H7 (cell line): ENCODE data around the gene PRR14L. TPM values are rescaled to one million over a fixed set of nuclear protein-coding genes. Genes with fewer than 3 reads are reported as not detected.
"Not testable (repeated sequence)": the region's sequence is repeated elsewhere in the genome, so short reads cannot be mapped to it uniquely, and the experiment has no call there.

Source experiments
- DNase-seq: peaks from one replicate; pipeline ENCODE4 v3.0.0; 2012
- H3K27me3 ChIP-seq: 2 replicates; pipeline ENCODE4 v1.6.0; 2011; ENCODE audit warnings: mild to moderate bottlenecking, low read length; ENCODE audit not compliant: control insufficient read depth, insufficient read depth
- H3K36me3 ChIP-seq: replicated peaks from 2 replicates; pipeline ENCODE4 v1.5.1; 2011; ENCODE audit warnings: low read length; ENCODE audit not compliant: control insufficient read depth, insufficient read depth
- H3K4me3 ChIP-seq: 2 replicates; pipeline ENCODE4 v1.5.1; 2011; ENCODE audit warnings: low read depth, mild to moderate bottlenecking, control low read depth, low read length, moderate library complexity; ENCODE audit not compliant: insufficient read depth
- total RNA-seq: library from RNA; depleted of rRNA; stranded (reverse); fragments of >200 nt; shearing (Covaris generic); gene quantifications from 2 replicates; pipeline ENCODE4 v1.2.3, GENCODE V29; 2014

The PRR14L gene
- total RNA-seq, 1 experiment from 2014 or later, result 25.6 TPM

GRCh38 chr22:31682751-31683150 lies 67.2 kb downstream of the PRR14L start:
- no peak overlapping the region for H3K4me3 ChIP-seq
- DNase-seq, result no peak
- H3K36me3 ChIP-seq, result peaks cover 12% of the 10 kb centered on the region
- no peaks in the 10 kb centered on the region for H3K27me3 ChIP-seq

GRCh38 chr22:31681349-31682345 lies 68.3 kb downstream of the PRR14L start:
- no peak for DNase-seq
- Histone ChIP-seq H3K4me3 (no peak overlapping the region), H3K36me3 (peaks cover 12% of the 10 kb centered on the region), H3K27me3 (no peaks in the 10 kb centered on the region)

- H3K4me3 ChIP-seq, result no peak overlapping the region
- no peaks in the 10 kb centered on the region; the same call in 1 of the 2 replicates for H3K27me3 ChIP-seq
- peaks cover 12% of the 10 kb centered on the region for H3K36me3 ChIP-seq
- no peak for DNase-seq
These were observed 69.0 kb downstream of the PRR14L start for GRCh38 chr22:31680861-31681341.

DNA sequence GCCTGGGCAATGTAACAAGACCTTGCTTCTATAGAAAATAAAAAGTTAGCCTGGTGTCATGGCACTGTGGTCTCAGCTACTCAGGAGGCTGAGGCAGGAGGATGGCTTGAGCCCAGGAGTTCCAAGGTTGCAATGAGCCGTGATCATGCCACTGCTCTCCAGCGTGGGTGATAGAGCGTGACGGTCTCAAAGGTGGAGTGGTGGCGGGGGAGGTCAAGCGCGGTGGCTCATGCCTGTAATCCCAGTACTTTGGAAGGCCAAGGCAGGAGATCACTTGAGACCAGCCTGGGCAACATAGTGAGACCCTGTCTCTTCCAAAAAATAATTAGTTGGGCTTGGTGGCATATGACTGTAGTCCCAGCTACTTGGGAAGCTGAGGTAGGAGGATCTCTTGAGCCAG lies 71.2 kb downstream of the PRR14L start:
- DNase-seq, result no peak
- peaks cover 3% of the 10 kb centered on the region for H3K36me3 ChIP-seq

GRCh38 chr22:31676700-31677099 lies 73.2 kb downstream of the PRR14L start:
- no peaks in the 10 kb centered on the region; the same call in 1 of the 2 replicates for H3K27me3 ChIP-seq
- H3K4me3 ChIP-seq, result peak overlapping the region; percentile 41
- H3K36me3 ChIP-seq, result no peaks in the 10 kb centered on the region
- DNase-seq, result peak; percentile 96

More for the DNA sequence above, 71.2 kb downstream of the PRR14L start:
- H3K4me3 ChIP-seq, result no peak overlapping the region
- no peaks in the 10 kb centered on the region; the same call in 1 of the 2 replicates for H3K27me3 ChIP-seq

DNA sequence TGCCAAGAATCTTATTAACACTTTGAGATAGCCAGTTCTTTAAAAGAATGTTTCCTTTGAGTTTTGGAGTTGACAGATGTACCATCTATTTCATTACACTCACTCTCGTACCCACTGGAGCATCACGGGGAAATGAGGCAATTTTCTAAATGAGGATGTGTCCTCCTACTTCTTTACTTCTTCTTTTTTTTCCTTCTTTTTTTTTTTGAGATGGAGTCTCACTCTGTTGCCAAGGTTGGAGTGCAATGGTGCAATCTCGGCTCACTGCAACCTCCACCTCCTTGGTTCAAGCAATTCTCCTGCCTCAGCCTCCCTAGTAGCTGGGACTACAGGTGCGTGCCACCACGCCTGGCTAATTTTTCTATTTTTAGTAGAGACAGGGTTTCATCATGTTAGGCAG lies 75.7 kb downstream of the PRR14L start:
- H3K27me3 ChIP-seq, H3K36me3 ChIP-seq, DNase-seq: not testable (repeated sequence)

DNA sequence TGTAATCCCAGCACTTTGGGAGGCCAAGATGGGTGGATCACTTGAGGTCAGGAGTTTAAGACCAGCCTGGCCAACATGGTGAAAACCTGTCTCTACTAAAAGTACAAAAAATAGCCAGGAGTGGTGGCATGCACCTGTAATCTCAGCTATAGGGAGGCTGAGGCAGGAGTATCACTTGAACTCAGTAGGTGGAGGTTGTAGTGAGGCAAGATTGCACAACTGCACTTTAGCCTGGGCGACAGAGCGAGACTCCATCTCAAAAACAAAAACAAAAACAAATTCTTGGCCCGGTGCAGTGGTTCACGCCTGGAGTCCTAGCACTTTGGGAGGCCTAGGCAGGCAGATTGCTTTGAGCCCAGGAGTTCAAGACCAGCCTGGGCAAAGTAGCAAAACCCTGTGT lies 81.1 kb downstream of the PRR14L start:
- H3K27me3 ChIP-seq, DNase-seq, H3K4me3 ChIP-seq, H3K36me3 ChIP-seq: not testable (repeated sequence)

More for the DNA sequence above, 75.7 kb downstream of the PRR14L start:
- H3K4me3 ChIP-seq, result not testable (repeated sequence)

DNA sequence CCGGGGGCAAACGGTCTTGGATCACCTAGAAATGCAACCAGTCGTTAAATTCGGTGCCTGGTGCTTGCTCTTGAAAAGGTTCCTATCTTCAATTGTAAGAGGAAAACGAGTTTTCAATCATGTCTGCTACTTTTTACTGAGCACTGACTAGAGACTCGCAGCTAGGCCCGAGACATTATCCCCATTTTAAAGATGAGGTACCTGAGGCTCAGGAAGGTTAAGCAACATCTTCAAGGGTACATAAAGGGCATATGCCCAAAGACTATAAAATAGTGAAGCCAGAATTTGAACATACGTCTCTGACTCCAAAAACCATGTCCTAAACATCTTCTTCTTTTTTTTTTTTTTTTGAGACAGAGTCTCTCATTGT lies 87.3 kb downstream of the PRR14L start:
- H3K27me3 ChIP-seq, result no peaks in the 10 kb centered on the region
- peak overlapping the region; percentile 79 for H3K4me3 ChIP-seq
- no peak for DNase-seq
- H3K36me3 ChIP-seq, result no peaks in the 10 kb centered on the region

DNA sequence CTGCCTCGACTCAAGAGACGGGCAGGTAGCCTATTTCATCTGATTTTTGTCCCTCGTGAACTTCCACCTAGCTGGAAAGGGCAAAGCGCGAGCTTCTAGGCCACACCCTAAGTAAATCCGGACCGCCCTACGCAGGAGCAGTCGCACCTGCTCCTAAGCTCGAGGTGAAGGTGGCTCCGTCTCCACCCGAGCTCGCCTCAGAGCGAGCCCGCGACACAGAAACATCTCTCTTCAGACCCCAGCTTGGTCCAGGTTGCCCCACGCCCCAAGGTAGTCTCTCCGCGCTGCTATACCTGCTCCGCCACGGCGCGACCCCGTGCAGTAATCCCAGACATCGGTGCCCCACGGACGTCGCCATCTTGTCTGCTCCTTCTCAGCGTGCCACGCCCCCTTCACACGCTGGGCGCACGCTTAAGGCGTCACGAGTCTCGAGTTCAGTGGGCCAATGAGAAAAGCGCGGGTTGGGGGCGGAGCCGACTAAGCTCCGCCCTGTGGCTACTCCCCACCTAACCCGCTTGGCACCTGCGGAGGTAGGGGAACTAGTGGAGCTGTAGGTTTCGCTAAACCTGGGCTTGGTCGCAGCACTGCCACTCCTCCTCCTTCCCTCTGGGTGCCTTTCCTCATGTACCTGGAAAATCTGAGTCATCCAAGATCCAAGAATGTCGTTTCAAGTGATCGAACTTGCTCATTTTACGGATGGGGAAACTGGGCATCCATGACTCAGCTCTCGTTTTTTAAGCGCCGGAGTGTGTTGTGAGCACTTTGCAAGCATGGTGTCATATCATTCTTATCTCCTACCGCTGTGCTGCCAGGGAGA lies 87.9 kb downstream of the PRR14L start, which contains the start of gene PISD:
Gene PISD (minus strand): TSS at position 365 of the 817 bp plus-strand sequence. CDS start 7 bp downstream, at position 358.
- Histone ChIP-seq H3K36me3 (no peaks in the 10 kb centered on the region), H3K4me3 (peak within 1 kb of the TSS; percentile 79), H3K27me3 (no peaks in the 10 kb centered on the region)
- peak; percentile 97 for DNase-seq

DNA sequence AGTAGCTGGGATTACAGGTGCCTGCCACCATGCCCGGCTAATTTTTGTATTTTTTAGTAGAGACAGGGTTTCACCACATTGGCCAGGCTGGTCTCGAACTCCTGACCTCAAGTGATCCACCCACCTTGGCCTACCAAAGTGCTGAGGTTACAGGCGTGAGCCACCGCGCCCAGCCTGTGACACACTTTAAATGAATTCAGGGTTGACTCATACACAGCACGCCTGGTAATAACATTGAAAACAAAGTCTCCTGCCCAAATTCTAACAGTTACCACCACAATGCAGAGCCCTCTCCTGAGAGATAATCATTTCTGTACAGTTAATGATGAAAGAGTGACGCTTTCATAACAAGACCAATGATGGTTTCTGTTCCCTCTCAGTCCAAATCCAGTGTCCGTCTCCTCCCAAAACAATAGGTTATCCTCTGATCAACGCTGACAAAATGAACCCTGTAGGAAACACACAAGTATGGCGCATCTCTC lies 89.0 kb downstream of the PRR14L start:
- DNase-seq, H3K27me3 ChIP-seq, H3K36me3 ChIP-seq: not testable (repeated sequence)
- peak overlapping the region; percentile 79 for H3K4me3 ChIP-seq

- Histone ChIP-seq H3K27me3 (no peaks in the 10 kb centered on the region), H3K36me3 (no peaks in the 10 kb centered on the region), H3K4me3 (no peak overlapping the region)
- no peak for DNase-seq
These were observed 90.7 kb downstream of the PRR14L start for GRCh38 chr22:31659246-31659645.

DNA sequence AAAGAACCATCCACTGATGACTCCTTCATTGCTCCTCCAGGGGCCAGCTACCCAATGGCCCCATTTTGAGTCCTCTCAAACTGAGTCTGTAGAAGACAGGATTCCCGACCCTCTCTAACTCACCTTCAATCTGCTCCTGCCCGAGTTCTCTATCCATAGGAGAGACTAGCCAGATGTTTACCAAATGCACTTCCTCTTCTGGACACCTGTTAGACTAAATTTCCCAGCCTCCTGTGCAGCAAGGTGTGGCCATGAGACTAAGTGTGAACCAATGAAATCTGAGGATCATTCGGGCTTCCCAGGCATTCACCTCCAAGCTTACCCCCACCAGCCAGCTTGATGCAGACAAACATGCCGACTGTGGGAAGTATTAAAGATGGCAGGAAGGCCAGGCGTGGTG lies 95.5 kb downstream of the PRR14L start:
- no peaks in the 10 kb centered on the region for H3K27me3 ChIP-seq
- no peaks in the 10 kb centered on the region for H3K36me3 ChIP-seq
- no peak overlapping the region for H3K4me3 ChIP-seq
- DNase-seq, result no peak

GRCh38 chr22:31653944-31654343 lies 96.0 kb downstream of the PRR14L start:
- H3K27me3 ChIP-seq, result no peaks in the 10 kb centered on the region
- H3K36me3 ChIP-seq, result peaks cover 2% of the 10 kb centered on the region
- no peak overlapping the region for H3K4me3 ChIP-seq
- no peak for DNase-seq

DNA sequence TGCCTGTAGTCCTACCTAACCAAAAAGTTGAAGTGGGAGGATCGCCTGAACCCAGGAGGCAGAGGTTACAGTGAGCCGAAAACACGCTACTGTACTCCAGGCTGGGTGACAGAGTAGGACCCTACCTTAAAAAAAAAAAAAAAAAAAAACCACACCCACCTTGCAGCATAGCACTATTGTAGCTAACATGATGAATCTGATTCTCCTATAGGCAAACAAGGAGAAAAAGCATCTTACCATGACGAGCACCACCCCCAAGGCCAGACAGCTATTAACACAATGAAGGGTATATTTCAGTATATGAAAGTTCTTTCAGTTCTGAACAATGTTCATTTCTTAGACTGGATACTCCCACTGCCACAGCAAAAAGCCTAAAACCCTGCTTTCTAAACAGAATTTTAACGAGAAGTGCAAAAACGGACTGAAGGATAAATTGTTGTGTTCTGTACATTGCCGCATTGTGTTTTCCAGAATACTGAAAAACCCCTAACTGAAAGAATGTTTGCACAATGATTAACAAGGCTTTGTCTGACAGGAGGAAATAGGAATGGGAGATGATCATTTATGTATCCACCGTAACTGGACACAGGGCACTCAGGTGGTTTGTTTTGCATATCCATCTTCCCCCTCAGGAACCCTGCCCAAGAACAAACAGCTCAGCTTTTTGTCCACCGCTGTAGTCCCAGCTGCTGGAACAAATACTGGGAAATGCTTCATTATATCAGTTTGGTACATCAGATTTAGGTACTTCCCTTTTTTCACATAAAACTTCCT lies 96.8 kb downstream of the PRR14L start:
- Histone ChIP-seq H3K4me3 (no peak overlapping the region), H3K36me3 (peaks cover 2% of the 10 kb centered on the region), H3K27me3 (no peaks in the 10 kb centered on the region)
- DNase-seq, result no peak
